PFSK-1 (cell line): Measurements from ENCODE around the gene GRIN2A.

Experiments
- FOXP2 ChIP-seq: optimal IDR thresholded peaks from 2 replicates; pipeline ENCODE3; 2011; ENCODE audit warnings: borderline replicate concordance, control low read depth, inconsistent platforms; ENCODE audit not compliant: insufficient read depth; ENCODE audit errors: extremely low read length, extremely low read depth
- POLR2AphosphoS5 ChIP-seq: IDR thresholded peaks from 2 replicates; pipeline ENCODE4 v1.6.1; 2012; ENCODE audit warnings: low read depth, mild to moderate bottlenecking, control low read depth, low read length, moderate library complexity
- REST ChIP-seq, 2 experiments: IDR thresholded peaks; 2 replicates each; pipeline versions ENCODE4 v1.6.1 to v1.8.0; 2011 to 2012; ENCODE audit warnings: low read depth in 2 of 2, low read length in 2 of 2, control low read depth in 1 of 2, inconsistent platforms in 1 of 2, mild to moderate bottlenecking in 1 of 2, moderate library complexity in 1 of 2; ENCODE audit not compliant: insufficient read depth in 1 of 2
- SIN3A ChIP-seq: IDR thresholded peaks from 2 replicates; pipeline ENCODE4 v1.6.1; 2012; ENCODE audit warnings: mild to moderate bottlenecking, low read length, moderate library complexity, borderline replicate concordance; ENCODE audit not compliant: insufficient read depth
- TAF1 ChIP-seq: IDR thresholded peaks from 2 replicates; pipeline ENCODE4 v1.6.1; 2012; ENCODE audit warnings: low read length, control low read depth, borderline replicate concordance; ENCODE audit not compliant: insufficient read depth

The GRIN2A gene

DNA sequence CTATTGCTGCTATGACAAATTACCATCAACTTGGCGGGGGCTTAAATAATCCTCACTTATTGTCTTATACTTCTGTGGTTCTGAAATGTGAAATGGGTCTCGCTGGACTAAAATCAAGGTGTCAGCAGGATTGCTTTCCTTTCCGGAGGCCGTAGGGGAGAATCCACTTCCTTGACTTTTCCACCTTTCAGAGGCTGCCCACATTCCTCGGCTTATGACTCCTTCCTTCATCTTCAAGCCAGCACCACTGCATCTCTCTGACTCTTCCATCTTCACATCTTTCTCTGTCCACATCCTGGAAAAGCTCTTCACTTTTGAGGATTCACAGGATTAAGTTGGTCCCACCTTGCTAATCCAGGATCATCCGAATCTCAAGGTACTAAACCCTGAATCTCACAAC lies 217.8 kb downstream of the GRIN2A start:
- TF ChIP-seq SIN3A, result no peak
- TF ChIP-seq FOXP2, result no peak
- no peak for TF ChIP-seq REST (IDR thresholded peaks at IDR 0.05; ENCODE audit: insufficient read depth in 1 of 2, low read depth in 2 of 2, low read length in 2 of 2)
- TF ChIP-seq TAF1, result no peak
- no peak for TF ChIP-seq POLR2AphosphoS5

GRCh38 chr16:9957433-9957832 lies 224.8 kb downstream of the GRIN2A start:
- TF ChIP-seq SIN3A (no peak), REST (IDR thresholded peaks at IDR 0.05; ENCODE audit: insufficient read depth in 1 of 2, low read depth in 2 of 2, low read length in 2 of 2) (no peak)

DNA sequence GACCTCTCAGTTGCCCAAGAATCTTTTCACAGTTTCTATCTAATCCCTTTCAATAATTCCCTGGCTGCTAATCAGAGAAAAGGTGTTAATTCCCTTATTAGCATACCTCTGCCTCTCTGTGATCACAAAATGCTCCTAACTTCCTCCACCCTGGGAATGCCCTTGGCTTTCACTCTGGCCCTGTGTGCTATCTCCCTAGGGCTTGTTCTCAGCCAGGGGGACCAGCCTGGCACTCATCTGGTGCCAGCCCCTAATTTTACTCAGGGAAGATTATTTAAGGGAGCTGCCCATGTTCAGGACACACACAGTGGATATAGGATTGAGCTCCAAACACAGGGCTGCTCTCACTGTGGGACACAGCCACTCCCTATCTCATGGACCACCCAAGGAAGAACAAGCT lies 225.2 kb downstream of the GRIN2A start:
- TF ChIP-seq TAF1, result no peak
- no peak for TF ChIP-seq FOXP2
- no peak for TF ChIP-seq SIN3A
- TF ChIP-seq POLR2AphosphoS5, result no peak
- TF ChIP-seq REST (IDR thresholded peaks at IDR 0.05; ENCODE audit: insufficient read depth in 1 of 2, low read depth in 2 of 2, low read length in 2 of 2), result no peak

GRCh38 chr16:9955677-9956076 lies 226.6 kb downstream of the GRIN2A start:
- TF ChIP-seq REST (IDR thresholded peaks at IDR 0.05; ENCODE audit: insufficient read depth in 1 of 2, low read depth in 2 of 2, low read length in 2 of 2) (no peak), POLR2AphosphoS5 (no peak), SIN3A (no peak), FOXP2 (no peak), TAF1 (no peak)

DNA sequence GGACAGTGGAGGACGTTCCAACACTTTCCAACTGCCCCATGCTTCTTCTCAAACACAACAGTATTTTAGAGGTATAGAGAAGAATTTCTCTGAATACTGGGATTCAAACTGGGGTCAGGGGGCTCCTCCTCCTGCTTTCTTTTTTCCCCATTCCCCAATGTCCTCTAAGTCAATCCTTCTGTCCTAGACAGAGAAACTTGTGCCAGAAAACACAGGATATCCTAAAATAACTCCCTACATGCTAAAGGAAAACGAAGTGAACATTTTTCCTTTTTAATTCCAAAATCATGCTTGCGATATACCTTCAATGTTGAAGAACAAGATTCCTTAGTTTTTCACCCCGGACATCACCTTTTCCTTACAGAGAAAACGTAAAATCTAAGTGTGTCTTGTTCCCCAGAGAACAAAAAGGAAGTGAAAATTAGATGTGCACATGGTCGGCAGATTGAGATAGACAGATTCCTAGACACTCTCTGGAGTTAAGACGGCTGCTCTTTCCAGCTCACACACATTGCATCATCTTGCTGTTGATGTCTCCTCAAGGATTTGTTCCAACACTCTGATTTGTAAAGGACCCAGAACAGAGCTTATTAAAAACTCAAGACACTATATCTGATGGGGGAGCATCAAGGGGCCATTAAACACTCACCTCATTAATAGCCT lies 228.2 kb downstream of the GRIN2A start:
- TF ChIP-seq REST (IDR thresholded peaks at IDR 0.05; ENCODE audit: insufficient read depth in 1 of 2, low read depth in 2 of 2, low read length in 2 of 2) (no peak), SIN3A (no peak), TAF1 (no peak), FOXP2 (no peak), POLR2AphosphoS5 (no peak)
